Tibial nerve (tissue), 4 donors: ENCODE results near the gene ITGB1.

Source experiments
- CTCF ChIP-seq, 5 experiments: fragments of 200-600 bp in 3 of 5; fragments of 450-650 bp in 2 of 5; sonication (generic) in 3 of 5; IDR thresholded peaks; one replicate each; pipeline ENCODE4 v1.5.1; 2016 to 2019; ENCODE audit warnings: antibody characterized with exemption in 5 of 5, mild to moderate bottlenecking in 3 of 5, moderate library complexity in 2 of 5
- EP300 ChIP-seq, 2 donors: sonication (generic); formaldehyde crosslinking; IDR thresholded peaks; one replicate each; pipeline ENCODE4 v1.6.1; 2017; ENCODE audit warnings: antibody characterized with exemption in 2 of 2, mild to moderate bottlenecking in 1 of 2
- POLR2A ChIP-seq, 2 donors: fragments of 450-650 bp; IDR thresholded peaks; one replicate each; pipeline ENCODE4 v1.6.1; 2017; ENCODE audit warnings: antibody characterized with exemption in 2 of 2, mild to moderate bottlenecking in 2 of 2, moderate library complexity in 2 of 2

GRCh38 chr10:32943854-32944661, 14.0 kb downstream of the ITGB1 start:
- TF ChIP-seq CTCF (IDR thresholded peaks at IDR 0.05) (no peak), EP300 (IDR thresholded peaks at IDR 0.05) (no peak), POLR2A (IDR thresholded peaks at IDR 0.05) (no peak)
